NCI-H748 treated with DMSO at 0.1 percent for 48 hours (cell line): Measurements from ENCODE around the gene NEURL3.
A peak's percentile ranks its signal among the peaks of the same experiment; 100 is the strongest.
"Not testable (repeated sequence)": the region's sequence is repeated elsewhere in the genome, so short reads cannot be mapped to it uniquely, and the experiment has no call there.

ENCODE experiments used
- DNase-seq: peaks from one replicate; lab custom pipeline; 2025; lab: John Stamatoyannopoulos, UW

Gene NEURL3, protein sequence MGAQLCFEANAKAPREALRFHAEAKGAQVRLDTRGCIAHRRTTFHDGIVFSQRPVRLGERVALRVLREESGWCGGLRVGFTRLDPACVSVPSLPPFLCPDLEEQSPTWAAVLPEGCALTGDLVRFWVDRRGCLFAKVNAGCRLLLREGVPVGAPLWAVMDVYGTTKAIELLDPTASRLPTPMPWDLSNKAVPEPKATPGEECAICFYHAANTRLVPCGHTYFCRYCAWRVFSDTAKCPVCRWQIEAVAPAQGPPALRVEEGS

DNA sequence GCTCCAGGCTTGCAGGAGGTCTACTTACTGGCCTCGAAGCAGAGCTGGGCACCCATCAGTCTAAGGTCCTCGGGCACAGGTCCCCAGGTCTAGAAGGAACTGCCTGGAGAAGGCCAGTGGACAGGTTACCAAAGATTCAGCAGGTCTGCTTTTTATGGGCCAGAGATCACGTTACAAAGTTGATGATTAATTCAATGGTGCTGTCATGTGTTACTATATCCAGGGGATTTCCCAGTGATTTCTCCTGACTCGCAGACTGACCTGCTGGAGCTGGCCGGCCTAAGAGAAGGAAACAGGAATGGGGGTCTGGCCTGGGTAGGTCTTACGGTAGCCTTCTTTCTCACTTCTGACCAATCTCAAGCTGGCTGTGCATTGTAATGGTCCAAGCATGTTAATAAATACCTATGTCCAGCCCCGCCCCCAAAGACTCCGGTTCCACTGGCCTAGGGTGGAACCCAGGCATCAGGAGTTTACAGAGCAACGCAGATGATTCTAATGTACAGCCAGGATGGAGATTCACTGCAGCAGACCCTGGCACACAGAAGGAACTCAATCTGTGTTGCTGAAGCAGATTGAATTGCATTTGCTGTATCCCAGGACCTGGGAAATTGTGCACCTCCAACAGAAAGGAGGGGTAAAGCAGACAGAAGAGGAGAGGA, at the start of gene NEURL3:
NEURL3 (minus strand) TSS at position 127 of the 659 bp plus-strand sequence; CDS start at position 56, 71 bp downstream.
- DNase-seq: no peak

DNA sequence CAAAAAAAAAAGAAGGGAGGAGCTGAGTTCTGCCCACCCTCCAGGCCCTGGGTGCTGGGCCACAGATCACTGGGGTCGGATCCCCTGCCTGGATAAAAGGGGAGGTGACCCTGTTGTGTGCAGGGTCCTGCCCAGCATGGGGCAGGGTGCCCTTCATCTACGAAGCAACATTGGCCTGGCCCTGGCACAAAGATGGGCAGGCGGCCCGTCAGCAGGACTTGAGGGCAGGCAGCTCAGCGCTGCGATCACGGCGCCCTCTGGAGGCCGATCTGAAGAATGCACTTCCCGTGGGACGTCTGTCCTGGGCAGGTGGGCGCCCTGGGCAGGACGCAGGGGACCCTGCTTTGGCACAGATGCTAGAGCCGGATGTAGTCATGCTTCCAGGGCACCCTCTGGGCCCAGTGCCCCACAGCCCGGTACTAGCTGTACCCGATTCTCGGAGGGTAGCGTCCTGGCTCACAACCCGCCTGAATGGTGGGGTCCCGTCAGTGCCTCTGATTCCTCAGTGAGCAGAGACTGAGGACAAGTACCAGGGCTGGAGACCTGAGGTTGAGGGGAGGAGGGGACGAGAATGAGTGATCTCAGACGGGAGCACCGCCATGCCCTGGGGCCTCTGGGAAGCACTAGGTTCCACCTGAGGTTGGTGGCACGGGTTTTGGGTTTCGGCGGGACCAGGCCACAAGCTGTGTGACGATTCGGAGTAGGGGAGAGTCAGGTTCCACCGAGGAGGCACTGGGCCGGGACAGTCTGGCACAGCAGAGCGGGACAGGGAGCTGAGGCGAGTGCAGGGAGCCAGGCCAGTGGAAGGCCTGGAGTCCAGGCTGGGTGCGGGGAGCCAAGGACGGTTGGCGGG, 49.4 kb upstream of the NEURL3 start:
- peak; percentile 1 for DNase-seq

DNA sequence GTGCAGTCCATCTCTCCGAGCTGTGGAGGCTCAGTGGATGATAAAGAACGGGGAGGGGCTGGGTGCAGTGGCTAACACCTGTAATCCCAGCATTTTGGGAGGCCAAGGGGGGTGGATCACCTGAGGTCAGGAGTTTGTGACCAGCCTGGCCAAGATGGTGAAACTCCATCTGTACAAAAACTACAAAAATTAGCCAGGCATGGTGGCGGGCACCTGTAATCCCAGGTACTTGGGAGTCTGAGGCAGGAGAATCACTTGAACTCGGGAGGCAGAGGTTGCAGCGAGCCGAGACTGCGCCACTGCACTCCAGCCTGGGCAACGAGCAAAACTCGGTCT, 48.8 kb upstream of the NEURL3 start:
- DNase-seq: not testable (repeated sequence)

DNA sequence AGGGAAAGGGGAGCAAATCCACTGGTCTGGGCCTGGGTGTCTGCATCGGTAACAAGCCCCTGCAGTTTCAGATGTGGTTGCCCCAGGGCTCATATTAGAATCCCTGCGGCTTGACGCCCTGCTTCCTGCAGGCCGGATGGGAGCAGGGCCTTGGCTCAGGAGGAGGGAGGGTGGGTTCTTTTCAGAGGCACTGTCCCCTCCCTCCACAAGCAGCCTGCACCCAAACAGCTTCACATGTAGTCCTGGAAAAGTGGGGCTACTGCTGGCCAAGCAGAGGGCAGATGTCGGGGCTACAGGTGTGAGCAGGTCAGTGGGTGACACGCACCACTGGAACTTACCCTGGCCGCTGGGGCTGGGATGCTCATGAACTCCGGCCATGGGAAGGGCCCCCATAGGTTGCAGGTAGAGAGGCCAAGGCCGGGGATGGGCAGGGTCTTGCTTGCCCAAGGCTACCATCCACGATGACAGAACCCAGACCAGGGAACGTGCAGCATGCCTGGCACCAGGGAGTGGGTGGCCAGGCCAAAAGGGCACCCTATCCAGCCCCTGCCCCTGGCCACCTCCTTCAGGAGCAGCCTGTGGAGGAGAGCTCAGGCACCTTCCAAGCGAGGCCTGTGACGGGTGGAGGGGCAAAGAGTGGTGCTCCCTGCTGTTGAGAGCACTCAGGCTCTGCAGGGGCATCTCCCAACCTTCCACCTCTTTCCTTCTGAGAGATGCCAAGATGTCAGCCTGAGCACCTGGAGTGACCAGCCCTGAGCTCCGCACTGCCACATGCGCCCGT, 48.2 kb upstream of the NEURL3 start:
- no peak for DNase-seq

DNA sequence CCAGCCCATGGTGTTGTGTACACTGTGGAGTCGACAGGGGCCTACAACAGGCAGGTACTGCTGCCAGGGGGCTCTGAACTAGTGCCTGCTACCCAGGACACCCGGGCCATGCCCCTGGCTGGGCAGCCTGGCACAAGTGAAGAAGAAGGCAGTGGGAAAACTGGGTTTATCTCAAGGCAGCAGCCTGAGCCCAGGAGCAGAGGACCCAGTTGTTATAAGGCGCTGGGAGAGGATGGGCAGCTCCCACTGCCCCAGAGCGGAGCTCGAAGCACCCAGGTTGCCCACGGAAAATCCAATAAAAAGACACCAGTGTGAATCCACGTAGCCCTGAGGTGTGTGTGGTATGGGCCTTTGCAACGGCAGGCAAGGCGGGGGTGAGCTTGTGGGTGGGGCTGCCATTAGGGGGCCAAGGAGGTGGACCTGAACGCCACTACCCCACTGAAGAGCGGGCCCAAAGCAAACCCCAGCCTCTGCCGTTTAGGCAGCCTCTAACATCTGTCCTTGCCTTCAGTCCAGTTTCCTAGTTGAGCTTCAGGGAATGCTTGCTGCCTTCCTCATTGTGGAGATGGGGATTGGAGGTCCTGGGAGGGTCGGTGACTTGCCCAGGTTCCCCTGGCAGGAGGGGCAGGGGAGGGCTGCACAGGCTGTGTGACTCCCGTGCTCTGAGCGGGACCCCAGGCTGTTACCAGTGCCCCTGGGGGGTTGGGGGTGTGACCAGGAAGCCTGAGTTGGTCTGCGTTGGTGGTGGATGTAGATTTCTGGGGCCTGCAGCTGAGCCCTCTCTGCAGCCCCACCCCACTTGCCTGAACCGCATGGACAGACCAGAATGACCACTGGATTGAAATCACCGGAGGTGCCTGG, 47.4 kb upstream of the NEURL3 start:
- DNase-seq: no peak

DNA sequence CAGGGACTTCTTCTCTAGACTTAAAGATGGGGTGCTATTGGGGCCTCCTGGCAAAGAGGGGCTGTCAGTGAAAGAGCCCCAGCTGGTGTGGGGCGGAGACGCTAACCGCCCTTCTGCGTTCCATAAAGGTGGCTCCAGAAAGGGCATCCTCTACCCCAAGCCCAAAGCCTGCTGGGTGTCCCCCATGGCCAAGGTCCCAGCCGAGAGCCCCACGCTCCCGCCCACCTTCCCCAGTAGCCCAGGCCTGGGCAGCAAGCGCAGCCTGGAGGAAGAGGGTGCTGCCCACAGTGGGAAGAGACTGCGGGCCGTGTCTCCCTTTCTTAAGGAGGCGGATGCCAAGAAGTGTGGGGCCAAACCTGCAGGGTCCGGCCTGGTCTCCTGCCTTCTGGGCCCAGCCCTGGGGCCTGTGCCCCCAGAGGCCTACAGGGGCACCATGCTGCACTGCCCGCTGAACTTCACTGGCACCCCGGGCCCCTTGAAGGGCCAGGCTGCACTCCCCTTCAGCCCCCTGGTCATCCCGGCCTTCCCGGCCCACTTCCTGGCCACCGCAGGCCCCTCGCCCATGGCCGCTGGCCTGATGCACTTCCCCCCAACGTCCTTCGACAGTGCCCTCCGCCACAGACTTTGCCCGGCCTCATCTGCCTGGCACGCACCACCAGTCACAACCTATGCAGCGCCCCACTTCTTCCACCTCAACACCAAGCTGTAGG, 46.6 kb upstream of the NEURL3 start:
- no peak for DNase-seq

DNA sequence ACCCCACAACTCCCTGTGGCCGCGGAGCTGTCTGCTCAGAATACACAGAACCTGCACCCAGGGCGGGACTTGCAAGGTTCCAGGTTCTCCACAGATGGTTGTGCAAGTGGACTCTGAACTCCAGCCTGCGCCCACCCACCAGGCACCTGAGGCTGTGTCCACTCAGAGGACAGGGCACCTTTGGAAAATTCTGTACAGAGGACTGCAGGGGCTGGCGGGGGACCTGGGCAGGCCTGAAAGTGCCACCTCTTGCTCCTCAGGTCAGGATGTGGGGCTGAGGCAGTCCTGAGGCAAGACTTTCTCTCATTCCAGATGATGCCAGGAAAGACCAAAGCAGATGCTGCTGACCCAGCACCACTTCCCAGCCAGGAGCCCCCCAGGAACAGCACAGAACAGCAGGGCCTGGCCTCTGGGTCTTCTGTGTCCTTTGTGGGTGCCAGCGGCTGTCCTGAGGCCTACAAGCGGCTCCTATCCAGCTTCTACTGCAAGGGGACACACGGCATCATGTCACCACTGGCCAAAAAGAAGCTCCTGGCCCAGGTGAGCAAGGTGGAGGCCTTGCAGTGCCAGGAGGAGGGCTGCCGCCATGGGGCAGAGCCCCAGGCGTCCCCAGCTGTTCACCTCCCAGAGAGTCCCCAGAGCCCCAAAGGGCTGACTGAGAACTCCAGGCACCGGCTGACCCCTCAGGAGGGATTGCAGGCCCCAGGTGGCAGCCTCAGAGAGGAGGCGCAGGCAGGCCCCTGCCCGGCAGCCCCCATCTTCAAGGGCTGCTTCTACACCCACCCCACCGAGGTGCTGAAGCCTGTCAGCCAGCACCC, 45.8 kb upstream of the NEURL3 start:
- DNase-seq: no peak

DNA sequence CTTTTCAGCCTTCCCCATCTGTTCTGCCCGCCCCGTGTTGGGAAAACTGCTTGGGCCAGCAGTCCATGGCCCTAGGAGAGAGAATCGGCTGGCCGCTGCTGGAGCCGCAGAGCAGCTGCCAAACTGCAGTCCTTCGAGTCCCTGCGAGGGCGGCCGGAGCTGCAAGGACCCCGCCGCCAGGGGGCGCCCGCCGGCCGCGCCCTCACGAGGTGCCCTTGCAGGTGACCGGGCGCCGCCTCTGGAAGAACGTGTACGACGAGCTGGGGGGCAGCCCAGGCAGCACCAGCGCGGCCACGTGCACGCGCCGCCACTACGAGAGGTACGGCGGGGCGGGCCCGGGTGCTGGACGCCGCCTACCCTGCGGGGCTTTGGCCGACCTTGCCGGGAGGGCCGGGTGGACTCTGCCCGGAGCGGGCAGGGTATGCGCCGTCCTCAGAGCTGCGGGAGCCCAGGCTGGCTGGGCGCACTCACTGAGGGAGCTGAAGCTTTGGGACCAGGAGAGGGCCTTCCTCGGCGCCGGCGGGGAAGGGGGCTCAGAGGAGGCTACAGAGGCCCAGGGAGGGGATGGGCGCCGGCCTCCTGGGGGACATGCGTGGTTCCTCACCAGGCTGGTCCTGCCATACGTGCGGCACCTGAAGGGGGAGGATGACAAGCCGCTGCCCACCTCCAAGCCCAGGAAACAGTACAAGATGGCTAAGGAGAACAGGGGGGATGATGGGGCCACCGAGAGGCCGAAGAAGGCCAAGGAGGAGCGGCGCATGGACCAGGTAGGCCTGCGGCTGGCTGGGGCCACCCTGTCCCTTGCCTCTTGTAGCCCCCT, 45.0 kb upstream of the NEURL3 start:
- peak; percentile 2 for DNase-seq

DNA sequence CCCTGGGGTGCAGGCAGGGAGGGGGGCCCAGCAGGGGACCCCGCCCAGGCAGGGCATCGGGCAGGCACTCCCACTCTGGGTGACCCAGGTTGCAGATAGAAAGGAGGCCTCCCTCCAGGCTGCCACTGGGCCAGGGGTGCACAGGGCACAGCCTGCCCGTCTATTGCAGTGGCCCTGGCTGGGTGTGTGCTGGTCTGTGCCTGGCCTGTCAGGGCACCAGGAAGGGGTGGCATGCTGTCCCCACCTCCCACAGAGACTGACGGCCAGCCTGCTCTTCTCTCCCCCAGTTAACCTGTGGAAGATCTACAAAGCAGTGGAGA, 44.3 kb upstream of the NEURL3 start:
- no peak for DNase-seq

DNA sequence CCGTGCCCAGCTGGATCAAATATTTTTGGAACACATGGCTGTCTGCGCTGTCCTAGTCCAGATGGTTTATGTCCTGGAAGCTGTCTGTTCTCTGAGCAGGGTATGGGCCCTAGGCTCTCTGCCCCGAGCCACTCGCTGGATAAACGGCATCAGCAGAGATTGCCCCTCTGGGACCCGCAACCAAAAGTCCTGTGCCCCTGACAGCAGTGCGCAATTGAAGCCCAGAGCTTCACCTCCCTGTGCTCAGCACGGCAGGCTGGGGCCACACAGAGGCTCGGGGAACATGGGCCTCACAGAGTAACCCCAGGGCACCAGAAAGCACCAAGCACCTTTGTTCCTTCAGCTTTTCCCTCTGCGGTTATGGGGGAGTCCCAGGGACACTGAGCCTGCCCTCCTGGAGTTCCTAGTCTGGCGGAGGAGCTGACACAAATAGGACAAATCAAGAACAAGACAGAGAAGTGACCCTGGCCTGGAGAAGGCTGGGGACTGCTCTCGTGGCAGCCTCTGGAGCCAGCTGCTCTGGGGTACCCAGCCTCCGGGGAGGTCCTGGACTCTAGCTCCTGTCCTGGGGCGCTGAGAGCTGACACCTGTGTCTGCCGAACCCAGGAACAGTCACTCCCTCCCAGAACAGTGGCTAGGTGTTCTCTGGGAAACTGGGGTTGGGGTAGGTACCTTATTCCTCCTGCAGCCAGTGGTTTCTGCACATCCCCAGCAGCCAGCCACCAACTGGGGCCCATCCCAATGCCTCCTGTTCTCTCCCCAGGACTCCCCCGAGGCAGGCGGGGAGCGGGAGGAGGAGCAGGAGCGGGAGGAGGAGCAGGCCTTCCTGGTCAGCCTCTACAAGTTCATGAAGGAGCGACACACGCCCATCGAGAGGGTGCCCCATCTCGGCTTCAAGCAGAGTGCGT, 43.7 kb upstream of the NEURL3 start:
- DNase-seq: no peak

DNA sequence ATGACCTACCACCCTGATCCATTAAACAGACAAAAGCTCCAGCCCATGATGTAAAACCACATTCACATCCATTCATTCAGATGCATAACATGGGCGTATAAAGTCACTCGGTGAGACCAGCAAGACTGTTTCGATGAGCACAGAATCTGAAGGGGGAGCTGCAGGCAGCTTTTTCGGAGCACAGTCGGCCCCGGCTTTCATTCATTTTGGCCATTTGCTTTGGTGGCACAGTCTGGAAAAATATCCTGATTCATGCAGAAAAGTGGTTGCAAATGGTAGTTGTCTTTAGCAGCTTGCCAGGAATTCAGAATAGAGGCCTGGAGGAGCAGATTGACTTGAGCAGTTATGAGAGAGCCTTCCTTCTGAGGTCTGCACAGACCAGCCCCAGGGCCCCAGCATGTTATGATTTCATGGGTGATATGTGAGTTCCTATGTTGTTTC, 42.6 kb upstream of the NEURL3 start:
- no peak for DNase-seq

DNA sequence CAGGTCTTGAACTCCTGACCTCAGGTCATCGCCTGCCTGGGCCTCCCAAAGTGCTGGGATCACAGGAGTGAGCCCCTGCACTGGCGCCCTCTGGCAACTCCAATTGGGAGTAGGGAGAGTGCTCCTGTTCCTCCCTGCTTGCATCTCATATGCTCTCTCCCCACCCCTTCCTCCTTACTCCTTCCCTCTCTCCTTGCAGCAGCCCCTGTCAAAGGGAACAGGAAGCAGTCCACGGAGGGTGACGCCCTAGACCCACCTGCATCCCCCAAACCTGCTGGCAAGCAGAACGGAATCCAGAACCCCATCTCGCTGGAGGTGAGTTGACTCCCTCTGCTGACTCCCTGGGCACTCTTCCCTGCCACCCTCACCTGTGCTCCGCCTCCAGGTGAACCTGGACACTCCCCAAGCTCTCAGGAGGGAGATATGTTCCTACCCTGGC, 42.1 kb upstream of the NEURL3 start:
- DNase-seq: no peak

DNA sequence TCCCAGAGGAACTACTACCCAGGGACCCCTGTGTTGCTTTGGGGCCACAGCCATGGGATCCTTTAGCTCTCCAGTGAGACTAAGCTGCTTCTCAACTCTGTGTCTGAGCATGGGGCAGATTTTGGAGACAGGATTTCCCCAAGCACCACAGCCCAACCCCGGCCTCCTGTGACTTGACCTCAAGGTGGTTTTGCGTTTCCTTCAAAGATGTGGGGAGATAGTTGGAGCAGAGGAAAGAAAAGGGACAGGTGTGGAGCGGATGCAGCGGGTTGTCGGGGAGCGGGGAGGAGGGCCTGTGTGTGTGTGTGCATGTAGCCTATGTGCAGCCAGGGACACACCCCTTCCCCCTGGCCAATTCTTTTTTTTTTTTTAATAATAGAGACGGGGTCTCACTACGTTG, 41.6 kb upstream of the NEURL3 start:
- no peak for DNase-seq

DNA sequence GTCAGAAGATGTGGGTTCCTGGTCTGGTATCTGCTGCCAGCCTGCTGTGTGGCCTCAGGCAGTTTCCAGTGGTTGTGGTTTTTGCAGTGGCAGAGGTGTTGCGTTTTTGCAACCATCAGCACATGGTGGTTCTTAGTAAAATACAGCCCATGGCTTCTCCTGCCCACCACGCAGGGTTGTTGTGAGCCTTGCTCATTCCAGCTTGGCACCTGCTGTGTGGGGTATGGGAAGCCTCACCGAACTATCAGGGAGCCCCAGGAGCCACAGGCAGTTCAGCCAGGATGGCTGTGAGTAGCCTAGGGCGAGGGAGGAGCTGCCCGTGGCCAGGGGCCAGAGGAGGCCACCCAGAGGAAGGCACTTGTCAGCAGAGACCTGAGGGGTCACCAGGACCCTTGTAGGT, 41.2 kb upstream of the NEURL3 start:
- no peak for DNase-seq

DNA sequence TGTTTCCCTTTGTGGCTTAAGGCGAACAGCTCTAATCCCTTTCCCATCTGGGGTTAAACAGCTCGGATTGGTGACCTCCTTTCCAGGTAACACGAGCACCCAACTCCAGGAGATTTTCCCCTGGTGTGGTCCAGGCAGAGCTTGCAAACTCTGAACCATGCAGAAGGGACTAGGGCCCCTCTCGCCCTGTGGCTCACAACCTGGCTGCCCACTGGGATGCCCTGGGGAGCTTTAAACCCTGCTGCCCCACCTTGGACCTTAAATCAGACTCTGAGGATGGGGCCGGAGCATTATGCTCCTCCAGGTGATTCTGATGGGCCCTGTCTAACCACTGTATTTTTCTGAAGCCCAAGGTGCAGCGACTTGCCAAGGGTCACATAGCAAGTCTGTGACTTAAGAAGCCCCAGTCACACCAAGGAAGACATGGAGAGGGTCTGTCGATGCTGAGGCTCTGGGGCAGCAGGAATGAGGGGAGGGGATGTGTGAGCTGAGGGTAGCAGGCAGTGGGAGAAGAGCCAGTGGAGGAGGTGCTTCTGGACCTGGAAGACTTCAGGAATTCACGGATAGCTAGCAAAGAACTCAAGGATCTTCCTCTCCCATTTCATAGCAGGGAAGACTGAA, 37.3 kb upstream of the NEURL3 start:
- DNase-seq: no peak

DNA sequence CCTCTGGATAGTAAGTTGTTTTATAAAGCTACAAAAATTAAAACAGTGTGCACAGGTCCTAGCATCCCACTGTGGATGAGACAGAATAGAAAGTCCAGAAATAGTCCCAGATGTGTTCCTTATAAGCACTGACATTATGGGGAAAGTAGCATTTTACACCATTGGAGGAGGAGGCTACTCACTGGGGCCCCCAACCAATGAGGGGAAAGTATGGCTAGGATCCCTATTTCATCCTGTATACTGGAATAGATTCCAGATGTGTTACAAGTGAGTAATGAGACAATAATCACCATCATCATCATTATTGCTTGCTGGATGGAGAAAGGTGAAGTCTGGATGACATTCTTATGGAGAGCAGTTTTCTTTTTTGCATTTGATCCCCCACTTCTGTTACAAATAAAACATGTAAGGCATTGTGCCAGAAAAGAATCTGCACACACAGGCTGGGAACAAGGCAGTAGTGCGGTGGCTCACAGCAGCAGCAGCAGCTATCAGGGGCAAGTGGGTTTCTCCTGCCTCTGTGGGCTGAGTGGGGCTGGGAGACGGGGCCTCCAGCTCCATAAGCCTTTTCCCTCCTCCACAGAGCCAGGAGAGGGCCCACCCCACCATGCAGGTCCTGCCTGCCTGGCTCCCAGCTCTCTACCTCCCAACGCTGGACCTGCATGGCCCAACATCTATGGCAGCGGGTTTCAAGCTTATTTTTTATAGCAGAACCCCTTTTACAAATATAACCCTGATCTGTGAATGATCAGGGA, 36.4 kb upstream of the NEURL3 start:
- no peak for DNase-seq

DNA sequence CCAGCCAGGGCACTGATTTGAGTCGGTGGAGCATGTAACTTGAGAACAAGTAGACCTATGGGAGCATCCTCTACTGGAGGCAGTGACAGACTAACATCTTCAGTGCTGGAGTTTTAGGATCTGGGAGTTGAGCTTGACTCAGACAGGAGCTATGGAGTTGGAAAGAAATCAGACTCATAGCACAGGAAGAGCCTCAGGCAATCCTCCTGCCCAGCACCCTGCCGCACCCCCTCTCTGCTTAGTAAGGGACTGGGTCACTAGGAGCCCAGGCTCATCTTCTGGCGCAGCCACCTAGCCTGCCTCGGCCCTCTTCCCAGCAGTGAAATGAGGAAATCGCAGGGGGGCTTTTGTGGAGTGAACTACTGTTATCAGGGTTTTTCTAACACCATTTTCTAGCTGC, 35.0 kb upstream of the NEURL3 start:
- DNase-seq: no peak
